Stomach smooth muscle (tissue), 2 donors: Measurements from ENCODE around the gene HELZ.
"Not testable (repeated sequence)": the region's sequence is repeated elsewhere in the genome, so short reads cannot be mapped to it uniquely, and the experiment has no call there.

Experiments
- H3K27ac ChIP-seq: one replicate; pipeline ENCODE4 v1.7.0; 2013; ENCODE audit warnings: mild to moderate bottlenecking, low read length, inconsistent platforms
- H3K27me3 ChIP-seq, 2 donors: one replicate each; pipeline ENCODE4 v1.7.0; 2013; ENCODE audit warnings: low read length in 2 of 2; ENCODE audit not compliant: insufficient read depth in 2 of 2, control insufficient read depth in 1 of 2
- H3K36me3 ChIP-seq, 2 donors: one replicate each; pipeline ENCODE4 v1.7.0; 2013; ENCODE audit warnings: low read length in 2 of 2; ENCODE audit not compliant: control insufficient read depth in 2 of 2, insufficient read depth in 2 of 2
- H3K4me1 ChIP-seq: one replicate; pipeline ENCODE4 v1.7.0; 2013; ENCODE audit warnings: low read length; ENCODE audit not compliant: control insufficient read depth, insufficient read depth
- H3K4me3 ChIP-seq, 2 donors: one replicate each; pipeline ENCODE4 v1.7.0; 2013; ENCODE audit warnings: low read length in 2 of 2
- H3K9ac ChIP-seq, 2 donors: one replicate each; pipeline ENCODE4 v1.7.0; 2013; ENCODE audit warnings: low read length in 2 of 2, mild to moderate bottlenecking in 1 of 2
- H3K9me3 ChIP-seq, 2 donors: one replicate each; pipeline ENCODE4 v1.7.0; 2013; ENCODE audit warnings: low read length in 2 of 2; ENCODE audit not compliant: control insufficient read depth in 2 of 2
- donor health status: healthy.
- donor health status: Pancreatic carcinoma.

HELZ gene

DNA sequence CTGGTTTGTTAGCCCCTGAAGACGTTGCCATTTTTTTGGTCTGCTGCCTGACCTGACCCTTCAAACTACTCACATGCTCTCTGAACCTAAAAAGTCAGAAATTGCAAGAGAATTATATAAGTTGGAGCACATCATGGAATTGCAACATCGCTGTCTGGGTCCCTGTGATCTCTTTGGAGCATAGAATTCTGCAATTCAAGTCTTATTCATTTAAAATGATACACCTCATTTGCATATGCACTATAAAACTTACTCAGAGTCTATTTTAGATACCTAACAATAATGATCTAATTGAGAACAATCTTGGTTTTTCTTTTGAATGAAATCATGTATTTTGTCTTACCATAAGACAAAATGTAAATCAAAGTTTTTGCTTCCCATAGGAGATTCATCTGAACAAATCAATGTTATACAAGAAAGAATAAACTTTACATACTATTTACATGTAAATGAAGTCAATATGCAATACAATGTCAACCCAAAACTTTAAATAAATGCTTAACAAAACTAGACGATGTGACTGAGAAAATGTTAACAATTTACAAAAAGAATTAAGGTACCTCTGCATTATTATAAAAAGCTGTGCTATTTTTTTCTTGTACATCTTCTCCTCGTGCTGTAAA is 99.7 kb downstream of the HELZ start:
- Histone ChIP-seq H3K4me3 (no peak overlapping the region), H3K36me3 (peaks cover 19 to 29% of the 10 kb centered on the region in 2 donors), H3K9me3 (no peaks in the 10 kb centered on the region), H3K9ac (no peak overlapping the region), H3K27ac (no peak overlapping the region), H3K27me3 (no peaks in the 10 kb centered on the region), H3K4me1 (no peaks in the 10 kb centered on the region)

DNA sequence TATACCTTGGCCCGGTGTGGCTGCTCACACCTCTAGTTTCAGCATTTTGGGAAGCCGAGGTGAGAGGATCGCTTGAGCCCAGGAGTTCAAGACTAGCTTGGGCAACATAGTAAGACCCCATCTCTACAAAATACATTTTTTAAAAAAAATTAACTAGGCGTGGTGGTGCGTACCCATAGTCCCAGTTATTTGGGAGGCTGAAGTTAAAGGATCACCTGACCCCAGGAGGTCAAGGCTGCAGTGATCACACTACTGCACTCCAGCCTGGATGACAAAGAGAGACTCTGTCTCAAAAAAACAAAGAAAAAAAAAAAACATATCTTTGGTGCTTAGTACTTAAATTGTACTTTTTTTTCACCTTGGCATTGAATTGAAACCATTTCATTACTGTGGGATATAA is 101.7 kb downstream of the HELZ start:
- Histone ChIP-seq H3K9ac (no peak overlapping the region), H3K4me3 (no peak overlapping the region), H3K27me3 (no peaks in the 10 kb centered on the region), H3K36me3 (peaks cover 18 to 32% of the 10 kb centered on the region in 2 donors), H3K9me3 (no peaks in the 10 kb centered on the region), H3K4me1 (no peaks in the 10 kb centered on the region), H3K27ac (no peak overlapping the region)

DNA sequence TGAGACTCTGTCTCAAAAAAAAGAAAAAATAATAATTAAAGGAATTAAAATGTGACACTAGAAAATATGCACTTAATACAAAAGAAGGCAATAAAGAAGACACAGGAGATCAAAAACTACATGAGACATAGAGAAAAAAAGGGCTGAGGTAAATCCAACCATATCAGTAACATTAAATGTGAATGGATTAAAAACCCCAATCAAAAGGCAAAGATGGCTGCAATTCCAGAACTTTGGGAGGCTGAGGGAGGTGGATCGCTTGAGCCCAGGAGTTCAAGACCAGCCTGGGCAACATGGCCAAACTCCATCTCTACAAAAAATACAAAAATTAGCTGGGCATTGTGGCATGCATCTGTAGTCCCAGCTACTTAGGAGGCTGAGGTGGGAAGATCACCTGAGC is 103.0 kb downstream of the HELZ start:
- not testable (repeated sequence) for H3K4me3 ChIP-seq, H3K9me3 ChIP-seq, H3K27ac ChIP-seq, H3K9ac ChIP-seq, H3K27me3 ChIP-seq, H3K4me1 ChIP-seq
- H3K36me3 ChIP-seq: peaks cover 17 to 24% of the 10 kb centered on the region in 2 donors

DNA sequence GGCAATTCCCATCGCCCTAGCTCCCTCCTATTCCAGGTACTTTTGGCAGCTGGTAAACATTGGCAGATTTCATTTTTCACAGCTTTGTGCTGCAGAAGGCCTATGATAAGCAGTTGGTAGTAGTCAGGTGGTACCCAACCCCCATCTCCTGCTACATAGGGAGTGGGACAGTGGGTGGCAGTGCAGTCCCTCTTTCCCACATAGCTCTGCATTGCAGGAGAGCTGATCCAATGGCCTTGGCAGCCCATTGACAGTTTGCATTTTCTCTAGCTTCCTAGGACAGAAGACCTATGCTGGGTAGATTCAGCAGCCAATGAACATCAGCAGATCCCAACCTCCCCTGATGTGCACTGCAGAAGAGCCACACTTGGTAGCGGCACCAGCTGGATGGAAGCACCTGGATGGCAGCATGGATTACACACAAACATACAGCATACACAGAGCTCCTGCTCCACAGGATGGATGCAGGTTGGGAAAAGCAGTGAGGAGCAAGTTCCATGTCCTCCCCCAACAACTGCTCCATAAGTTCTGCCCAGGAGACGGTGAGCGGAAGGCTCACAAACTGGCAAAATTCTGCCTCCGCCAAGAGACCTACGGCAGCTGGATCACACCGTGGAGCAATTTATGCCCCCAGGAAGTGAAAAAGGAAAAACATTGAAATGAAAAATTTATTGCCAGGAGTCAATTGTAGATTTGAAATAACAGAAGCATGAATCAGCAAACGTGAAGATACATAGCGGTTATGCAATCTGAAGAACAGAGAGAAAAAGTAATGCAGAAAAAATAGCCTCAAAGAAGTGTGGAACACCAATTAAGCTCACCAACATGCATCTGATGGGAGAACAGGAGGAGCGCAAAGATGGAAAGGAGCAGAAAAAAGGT is 105.0 kb downstream of the HELZ start:
- Histone ChIP-seq H3K27ac (no peak overlapping the region), H3K27me3 (no peaks in the 10 kb centered on the region), H3K4me1 (no peaks in the 10 kb centered on the region), H3K9me3 (no peaks in the 10 kb centered on the region), H3K36me3 (peaks cover 14 to 18% of the 10 kb centered on the region in 2 donors), H3K9ac (no peak overlapping the region), H3K4me3 (no peak overlapping the region)

DNA sequence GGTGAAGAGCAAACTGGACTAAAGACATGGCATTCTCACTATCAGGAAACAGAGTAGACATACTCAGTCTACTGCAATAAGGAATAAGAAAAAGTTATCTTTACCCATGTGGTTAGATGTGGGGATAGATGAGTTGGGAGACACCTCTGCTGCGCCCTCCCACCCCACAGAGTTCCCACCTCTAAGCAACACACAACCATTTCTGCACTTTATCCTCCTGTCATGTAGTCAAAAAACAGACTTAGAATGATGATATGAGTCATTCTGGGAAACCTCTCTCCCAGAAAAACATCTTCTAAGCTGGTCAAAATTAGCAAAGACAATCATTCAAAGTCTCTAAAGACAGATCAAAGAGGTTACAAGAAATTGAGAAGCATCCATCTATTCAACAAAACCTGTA is 105.7 kb downstream of the HELZ start:
- Histone ChIP-seq H3K27me3 (no peaks in the 10 kb centered on the region), H3K36me3 (peaks cover 14% of the 10 kb centered on the region in 2 donors)

DNA sequence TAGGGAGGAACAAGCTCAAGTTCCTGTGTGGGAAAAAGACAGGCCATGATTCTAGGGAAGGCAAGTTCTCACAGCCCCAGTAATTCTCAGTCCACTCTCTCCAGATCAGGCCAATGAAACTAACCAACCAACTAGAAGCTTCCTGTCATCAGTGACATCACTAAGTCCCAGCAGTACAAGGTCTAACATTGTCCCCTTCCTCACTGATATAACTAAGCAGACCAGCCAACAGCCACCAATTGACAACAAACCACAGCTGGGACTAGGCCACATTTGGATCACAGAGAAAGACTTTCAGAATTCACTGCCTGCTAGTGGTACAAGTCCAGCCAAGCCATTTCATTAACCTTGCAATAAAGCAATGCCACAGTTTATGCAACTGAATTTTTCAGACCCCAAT is 106.6 kb downstream of the HELZ start:
- no peak overlapping the region for H3K27ac ChIP-seq
- no peak overlapping the region for H3K9ac ChIP-seq
- peaks cover 11 to 14% of the 10 kb centered on the region in 2 donors for H3K36me3 ChIP-seq
- no peak overlapping the region for H3K4me3 ChIP-seq
- H3K27me3 ChIP-seq: no peaks in the 10 kb centered on the region
- H3K9me3 ChIP-seq: no peaks in the 10 kb centered on the region
- H3K4me1 ChIP-seq: no peaks in the 10 kb centered on the region

More for the DNA sequence above, 105.7 kb downstream of the HELZ start:
- H3K9ac ChIP-seq: no peak overlapping the region
- no peaks in the 10 kb centered on the region for H3K4me1 ChIP-seq
- H3K9me3 ChIP-seq: no peaks in the 10 kb centered on the region
- H3K27ac ChIP-seq: no peak overlapping the region
- H3K4me3 ChIP-seq: no peak overlapping the region

DNA sequence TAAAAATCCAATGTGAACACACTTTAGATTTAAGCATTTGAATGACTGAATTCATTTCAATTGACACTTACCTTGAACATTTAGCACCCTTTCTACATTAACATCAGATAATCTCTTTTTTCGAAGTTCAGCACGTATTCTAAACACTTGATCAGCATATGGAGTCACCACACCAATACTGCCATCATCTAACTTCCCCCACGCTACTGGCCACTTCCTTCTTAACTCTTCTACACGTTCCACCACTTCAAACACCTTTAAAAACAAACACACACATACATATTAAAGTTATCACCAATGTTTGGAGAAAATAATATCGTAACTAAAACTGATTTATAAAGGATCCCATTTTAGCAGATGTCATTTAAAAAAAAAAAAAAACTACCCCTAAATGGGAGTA is 107.1 kb downstream of the HELZ start:
- Histone ChIP-seq H3K9me3 (no peaks in the 10 kb centered on the region), H3K4me1 (no peaks in the 10 kb centered on the region), H3K27ac (no peak overlapping the region), H3K27me3 (no peaks in the 10 kb centered on the region), H3K4me3 (no peak overlapping the region), H3K36me3 (peaks cover 11 to 12% of the 10 kb centered on the region in 2 donors), H3K9ac (no peak overlapping the region)

DNA sequence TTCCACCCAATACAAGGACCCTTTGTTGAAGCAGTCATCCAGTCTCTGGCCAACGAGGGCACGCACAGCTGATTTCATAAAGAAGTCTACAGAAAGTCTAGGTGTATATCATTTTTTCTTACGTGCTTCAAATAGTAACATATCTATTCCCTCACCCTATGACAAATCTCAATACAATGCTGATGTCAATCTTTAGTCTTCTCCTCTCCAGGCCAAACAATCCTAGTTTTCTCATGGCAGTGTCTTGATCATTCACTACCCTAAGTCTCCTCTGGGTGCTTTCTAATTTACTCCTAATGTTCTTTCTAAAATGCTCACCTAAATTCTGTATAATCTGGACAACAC is 108.0 kb downstream of the HELZ start:
- no peak overlapping the region for H3K27ac ChIP-seq
- H3K4me3 ChIP-seq: no peak overlapping the region
- H3K4me1 ChIP-seq: no peaks in the 10 kb centered on the region
- no peak overlapping the region for H3K9ac ChIP-seq
- H3K27me3 ChIP-seq: no peaks in the 10 kb centered on the region
- peaks cover 11 to 12% of the 10 kb centered on the region in 2 donors for H3K36me3 ChIP-seq
- no peaks in the 10 kb centered on the region for H3K9me3 ChIP-seq

DNA sequence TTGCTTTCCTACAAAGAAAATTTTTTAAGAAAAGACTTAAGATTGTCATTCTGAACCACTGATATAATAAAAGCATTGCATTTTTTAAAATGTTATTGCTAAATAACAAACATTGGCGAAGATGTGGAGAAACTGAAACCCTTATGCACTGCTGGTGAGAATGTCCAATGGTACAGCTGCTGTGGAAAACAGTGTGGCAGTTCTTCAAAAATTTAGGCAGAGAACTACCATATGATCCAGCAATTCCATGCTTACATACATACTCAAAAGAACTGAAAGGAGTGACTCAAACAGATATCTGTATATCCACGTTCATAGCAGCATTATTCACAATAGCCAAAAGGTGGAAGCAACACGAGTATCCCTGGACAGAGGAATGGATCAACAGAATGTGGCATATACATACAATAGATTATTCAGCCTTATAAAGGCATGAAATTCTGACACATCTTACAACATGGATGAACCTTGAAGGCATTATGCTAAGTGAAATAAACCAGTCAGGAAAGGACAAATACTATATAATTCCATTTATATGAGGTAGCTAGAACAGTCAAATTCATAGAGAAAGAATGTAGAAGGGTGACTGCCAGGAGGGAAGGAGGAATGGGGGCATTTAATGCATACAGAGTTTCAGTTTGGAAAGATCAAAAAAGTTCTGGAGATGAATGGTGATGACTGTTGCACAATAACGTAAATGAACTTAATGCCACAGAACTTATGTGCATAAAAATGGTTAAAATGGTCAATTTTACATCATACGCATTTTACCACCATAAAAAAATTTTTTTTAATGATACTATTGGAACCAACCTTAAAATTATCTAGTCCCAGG is 108.6 kb downstream of the HELZ start:
- Histone ChIP-seq H3K36me3 (peaks cover 11 to 12% of the 10 kb centered on the region in 2 donors), H3K9ac (no peak overlapping the region), H3K9me3 (no peaks in the 10 kb centered on the region), H3K27me3 (no peaks in the 10 kb centered on the region), H3K4me3 (no peak overlapping the region), H3K4me1 (no peaks in the 10 kb centered on the region), H3K27ac (no peak overlapping the region)

DNA sequence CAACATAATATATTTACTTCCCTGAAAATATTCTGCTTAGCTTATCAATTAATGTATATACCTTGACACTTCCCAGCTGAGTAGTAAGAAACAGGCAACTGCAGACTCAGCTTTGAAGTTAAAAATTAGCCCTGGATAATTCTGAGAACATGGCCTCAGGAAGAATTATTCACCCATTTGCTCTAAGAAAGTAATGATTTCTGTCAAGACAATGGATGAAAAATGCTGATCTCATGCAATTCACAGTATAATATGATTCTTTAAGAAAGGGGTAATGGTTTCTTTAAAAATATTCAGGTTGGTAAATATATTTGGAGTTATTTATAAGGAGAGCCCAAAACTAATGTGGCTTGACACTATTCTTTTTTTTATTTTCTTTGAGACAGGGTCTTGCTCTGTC is 111.8 kb downstream of the HELZ start:
- H3K36me3 ChIP-seq: peaks cover 10 to 11% of the 10 kb centered on the region in 2 donors
- H3K9me3 ChIP-seq: no peaks in the 10 kb centered on the region
- H3K27me3 ChIP-seq: no peaks in the 10 kb centered on the region
- no peaks in the 10 kb centered on the region for H3K4me1 ChIP-seq
- no peak overlapping the region for H3K27ac ChIP-seq
- H3K4me3 ChIP-seq: no peak overlapping the region
- H3K9ac ChIP-seq: no peak overlapping the region
